SHP77 (cell line): ENCODE results near the gene TFDP3.
A peak's percentile ranks its signal among the peaks of the same experiment; 100 is the strongest.

ENCODE experiments used
- DNase-seq, 2 experiments: peaks; one replicate each; lab custom pipeline; 2025; lab: John Stamatoyannopoulos, UW

The TFDP3 gene, protein sequence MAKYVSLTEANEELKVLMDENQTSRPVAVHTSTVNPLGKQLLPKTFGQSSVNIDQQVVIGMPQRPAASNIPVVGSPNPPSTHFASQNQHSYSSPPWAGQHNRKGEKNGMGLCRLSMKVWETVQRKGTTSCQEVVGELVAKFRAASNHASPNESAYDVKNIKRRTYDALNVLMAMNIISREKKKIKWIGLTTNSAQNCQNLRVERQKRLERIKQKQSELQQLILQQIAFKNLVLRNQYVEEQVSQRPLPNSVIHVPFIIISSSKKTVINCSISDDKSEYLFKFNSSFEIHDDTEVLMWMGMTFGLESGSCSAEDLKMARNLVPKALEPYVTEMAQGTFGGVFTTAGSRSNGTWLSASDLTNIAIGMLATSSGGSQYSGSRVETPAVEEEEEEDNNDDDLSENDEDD

GRCh38 chrX:133218329-133218728, at the start of gene TFDP3:
Gene TFDP3, minus strand, starts transcription at chrX:133218354. Its CDS starts 95 bp downstream, at chrX:133218259.
- no peak for DNase-seq

- no peak for DNase-seq
Observed at GRCh38 chrX:133267621-133268020, 49.5 kb upstream of the TFDP3 start.

DNA sequence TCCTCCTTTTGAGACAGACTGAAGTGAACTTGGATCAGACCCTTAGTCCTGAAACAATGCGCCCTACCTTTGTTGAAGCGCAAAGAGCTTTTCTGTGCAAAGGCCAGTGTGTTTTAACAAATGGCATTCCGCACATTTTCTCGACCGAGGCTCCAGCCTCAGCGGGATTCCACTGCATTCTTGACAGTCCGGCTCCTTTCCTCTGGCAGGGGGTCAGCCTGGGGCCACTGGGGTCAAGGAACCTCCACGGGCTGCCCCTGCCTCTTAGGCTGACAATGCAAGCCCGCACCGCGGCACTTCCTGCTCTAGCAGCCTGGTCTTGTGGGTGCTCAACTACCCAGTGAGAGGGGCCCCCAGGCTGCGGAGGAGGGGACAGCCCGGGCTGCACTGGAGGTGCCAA, 47.2 kb upstream of the TFDP3 start:
- DNase-seq = no peak

GRCh38 chrX:133258481-133258880, 40.3 kb upstream of the TFDP3 start:
- DNase-seq = no peak

DNA sequence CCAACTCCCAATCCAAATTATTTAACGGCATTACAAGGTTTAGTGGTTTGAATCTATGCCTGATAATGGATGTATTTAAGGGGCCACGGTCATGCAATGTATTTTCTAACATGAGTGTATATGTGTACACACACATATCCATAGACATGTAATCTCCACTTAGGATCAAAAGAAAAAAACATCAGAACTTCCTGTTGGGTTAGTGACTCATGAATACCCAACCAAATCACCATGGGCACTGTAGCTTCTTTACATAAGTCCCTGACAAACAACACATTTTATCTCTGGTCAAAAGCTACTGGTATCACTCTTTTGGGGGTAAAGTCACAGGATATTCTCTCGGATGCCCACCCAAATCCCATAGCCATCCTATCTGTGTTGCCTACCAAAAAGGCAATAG, 36.5 kb upstream of the TFDP3 start:
- DNase-seq = no peak

GRCh38 chrX:133251204-133251603, 33.0 kb upstream of the TFDP3 start:
- DNase-seq = no peak

DNA sequence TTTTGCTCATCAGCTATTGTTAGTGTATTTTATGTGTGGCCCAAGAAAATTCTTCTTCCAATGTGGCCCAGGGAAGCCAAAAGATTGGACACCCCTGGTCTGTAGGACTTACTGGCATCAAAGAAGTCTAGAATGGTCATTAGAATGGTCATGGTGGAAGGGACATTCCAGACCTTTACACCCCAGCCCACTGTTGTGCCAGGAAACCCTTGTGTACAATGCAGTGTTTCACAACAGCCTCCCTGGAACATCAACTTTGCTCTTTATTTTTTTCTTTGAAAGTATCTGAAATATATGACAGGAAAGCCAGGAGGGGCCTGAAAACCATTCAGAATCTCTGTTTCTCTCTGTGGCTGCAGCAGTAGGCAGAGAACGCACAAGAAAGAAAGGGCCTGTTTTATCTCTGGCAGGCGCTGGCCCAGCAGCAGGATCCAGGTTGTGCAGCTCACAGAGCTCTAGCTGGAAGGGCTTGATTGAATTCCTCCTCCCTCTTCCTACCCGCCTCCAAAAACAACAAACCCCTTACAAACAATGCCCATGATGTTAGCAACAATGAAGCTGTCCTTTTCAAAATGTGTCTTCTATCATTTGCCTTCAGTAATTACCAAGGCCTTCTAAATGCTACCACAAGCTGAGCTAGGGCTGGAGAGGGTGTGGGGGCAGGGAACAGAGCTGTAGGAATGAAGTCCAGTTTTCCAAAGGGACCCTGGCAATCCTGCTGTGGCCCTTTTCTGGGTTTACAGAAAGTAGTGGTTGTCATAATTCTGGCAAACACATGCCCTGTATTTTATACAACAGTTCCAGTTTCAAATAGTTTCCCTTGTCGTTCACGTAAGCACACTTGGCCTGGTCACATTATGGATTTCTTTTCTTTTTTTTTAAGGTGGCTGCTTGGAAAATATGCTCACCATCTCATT, 32.3 kb upstream of the TFDP3 start:
- DNase-seq = no peak

DNA sequence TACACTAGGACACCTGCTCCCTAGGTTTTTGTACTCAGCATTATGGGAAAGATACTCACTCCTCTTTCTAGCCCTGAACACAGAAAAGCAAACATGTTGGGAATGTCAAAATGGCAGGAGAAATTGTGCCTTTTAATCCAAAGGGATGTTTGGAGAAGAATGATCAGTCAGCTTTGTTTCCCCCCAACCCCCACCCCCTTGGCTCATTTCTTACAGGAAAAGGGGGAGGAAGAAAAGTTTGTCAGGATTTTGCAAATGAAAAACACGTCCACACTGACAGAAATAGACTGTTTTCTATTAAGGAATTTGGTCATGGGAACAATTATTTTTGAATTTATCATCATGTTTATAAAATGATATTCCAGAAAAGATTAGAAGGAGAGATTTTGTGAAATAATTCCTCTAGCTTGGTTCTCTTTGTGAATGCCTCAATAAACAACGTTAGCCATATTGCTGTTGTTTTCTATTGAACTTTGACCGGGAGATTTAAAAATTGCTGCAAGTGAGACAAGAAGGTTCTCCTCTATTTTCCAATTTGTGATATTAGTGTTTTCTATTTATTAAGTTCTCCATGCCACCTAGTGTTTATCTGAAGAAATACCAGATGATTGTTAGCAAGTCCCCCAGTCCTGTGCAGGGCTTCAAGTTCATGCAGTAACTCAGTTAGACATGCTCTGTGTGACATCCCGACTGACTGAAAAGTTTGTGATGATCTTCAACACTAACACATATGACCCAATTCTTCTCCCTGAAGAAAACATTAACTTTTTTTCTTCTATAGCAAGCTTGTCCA, 31.3 kb upstream of the TFDP3 start:
- no peak for DNase-seq

GRCh38 chrX:133248177-133248576, 30.0 kb upstream of the TFDP3 start:
- DNase-seq = no peak

GRCh38 chrX:133246921-133247320, 28.8 kb upstream of the TFDP3 start:
- DNase-seq = no peak

GRCh38 chrX:133235830-133236229, 17.7 kb upstream of the TFDP3 start:
- DNase-seq = no peak

DNA sequence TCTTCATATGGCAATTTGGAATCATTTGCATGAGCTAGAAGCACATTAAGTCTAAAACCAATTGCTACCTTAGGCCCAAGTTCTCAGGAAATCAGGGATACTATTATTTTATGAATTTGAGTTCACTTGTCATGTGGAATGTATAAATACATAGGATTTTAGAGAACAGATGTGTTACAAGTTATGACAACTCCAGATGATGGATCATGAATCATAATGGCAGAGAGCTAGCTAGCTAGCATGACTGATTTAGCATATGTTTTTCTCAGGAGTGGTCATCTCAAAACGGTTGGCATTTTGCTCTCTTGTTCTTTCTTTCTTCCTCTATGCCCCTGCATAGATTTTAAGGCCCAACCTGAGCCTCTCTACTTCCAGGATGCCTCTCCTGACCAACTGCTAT, 14.2 kb upstream of the TFDP3 start:
- no peak for DNase-seq

- DNase-seq = no peak
Observed at GRCh38 chrX:133229361-133229760, 11.2 kb upstream of the TFDP3 start.

GRCh38 chrX:133215747-133216146, 2.4 kb downstream of the TFDP3 start:
- DNase-seq = peak in 1 of 2 experiments; percentile 17

- DNase-seq = no peak
Observed at GRCh38 chrX:133215017-133215416, 3.1 kb downstream of the TFDP3 start.

GRCh38 chrX:133214301-133214700, 3.9 kb downstream of the TFDP3 start:
- no peak for DNase-seq

DNA sequence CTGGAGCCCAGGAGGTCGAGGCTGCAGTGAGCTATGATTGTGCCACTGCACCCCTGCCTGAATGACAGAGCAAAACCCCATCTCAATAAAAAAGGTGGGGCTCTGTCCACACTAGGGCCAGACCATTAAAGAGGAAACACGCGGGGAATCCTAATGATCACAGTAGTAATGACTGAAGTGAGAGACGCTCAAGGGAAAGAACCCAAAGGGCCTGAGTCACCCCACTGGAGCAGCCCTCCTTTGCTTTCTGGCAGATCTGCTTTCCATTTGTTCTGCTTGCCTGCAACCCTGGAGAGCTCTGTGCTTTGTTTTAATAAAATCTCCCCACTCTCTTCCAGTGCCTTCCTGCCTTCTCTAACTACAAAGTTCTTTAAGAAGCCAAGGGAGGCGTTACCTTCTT, 5.0 kb downstream of the TFDP3 start:
- no peak for DNase-seq

DNA sequence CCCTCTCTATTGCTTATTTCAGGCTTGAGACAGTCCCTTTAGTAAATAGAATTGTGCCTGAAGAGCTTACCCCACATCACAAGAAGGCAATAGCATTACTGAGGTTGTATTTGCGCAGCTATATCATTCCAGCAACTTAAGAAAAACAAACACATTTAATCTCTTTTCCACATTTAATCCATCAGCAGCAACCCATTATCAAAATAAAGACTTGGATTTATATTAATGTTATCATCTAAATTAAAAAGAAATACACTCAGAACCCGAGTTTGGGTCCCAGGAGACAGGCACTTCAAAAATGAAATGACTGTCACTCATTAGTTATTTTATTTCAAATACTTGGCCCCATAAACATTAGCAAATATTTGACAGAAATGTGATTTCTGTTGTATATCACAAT, 10.4 kb downstream of the TFDP3 start:
- no peak for DNase-seq

- no peak for DNase-seq
Observed at GRCh38 chrX:133191739-133192039, 26.5 kb downstream of the TFDP3 start.

DNA sequence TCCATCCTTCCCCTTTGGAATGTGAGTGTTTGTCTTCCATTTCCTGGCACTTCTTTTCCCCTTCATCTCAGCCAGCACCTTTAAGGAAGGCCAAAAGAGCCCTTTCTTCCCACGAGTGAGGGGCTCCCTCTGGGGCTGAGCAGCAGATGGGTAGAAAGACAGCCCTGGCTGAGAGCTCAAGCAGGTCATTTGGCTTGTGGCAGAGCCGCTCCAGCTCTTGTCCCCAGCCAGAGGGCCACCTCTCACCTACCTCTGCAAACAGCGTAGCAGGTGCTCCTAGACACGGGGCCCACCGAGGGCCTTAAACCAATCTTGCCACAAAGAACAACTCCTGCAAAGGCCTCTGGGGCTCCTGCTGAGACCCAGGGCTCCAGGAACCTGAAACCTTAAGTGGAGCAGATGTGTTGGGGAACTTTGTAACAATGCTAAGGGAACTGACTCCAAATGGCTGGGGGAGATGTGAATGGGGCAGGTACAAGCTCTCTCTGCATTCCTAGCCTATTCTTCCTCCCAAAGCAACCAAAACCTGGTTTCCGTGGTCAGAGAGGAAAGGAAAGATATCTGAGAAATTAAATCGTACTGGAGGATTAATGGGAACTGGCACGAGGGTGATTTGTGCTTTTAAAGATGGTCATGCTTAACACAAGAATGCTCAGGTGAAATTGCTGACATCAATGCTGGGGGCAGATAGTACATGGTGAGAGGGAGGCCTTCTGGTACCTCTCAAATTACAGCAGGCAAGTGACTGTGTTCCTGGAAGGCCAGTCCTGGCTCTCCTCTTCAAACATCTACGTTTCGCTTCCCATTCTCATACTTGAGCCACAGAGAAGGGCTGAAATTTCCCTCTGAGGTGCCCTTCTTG, 27.0 kb downstream of the TFDP3 start:
- DNase-seq = no peak

DNA sequence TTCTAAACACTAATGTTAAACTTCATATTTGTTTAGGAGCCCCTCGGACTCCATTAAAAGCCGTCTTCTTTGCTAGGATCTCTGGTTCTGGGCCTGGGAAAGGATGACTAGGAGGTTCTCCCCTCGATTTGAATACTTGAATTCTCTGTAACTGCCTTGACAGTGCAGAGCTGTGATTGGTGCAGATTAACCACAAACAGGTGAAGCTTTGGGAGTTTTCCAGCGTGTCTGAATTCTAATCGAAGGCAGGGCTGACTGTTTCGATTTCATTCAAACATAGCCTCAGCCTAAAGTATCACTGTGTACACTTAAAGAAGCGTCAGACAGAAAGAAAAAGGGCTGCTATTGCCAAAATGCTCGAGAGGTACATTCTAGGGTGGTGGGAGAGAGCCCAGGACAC, 29.0 kb downstream of the TFDP3 start:
- no peak for DNase-seq

GRCh38 chrX:133188631-133189030, 29.5 kb downstream of the TFDP3 start:
- no peak for DNase-seq
